ENCODE results near the gene INSR.
"Not testable (repeated sequence)": the region's sequence is repeated elsewhere in the genome, so short reads cannot be mapped to it uniquely, and the experiment has no call there.

INSR gene

DNA sequence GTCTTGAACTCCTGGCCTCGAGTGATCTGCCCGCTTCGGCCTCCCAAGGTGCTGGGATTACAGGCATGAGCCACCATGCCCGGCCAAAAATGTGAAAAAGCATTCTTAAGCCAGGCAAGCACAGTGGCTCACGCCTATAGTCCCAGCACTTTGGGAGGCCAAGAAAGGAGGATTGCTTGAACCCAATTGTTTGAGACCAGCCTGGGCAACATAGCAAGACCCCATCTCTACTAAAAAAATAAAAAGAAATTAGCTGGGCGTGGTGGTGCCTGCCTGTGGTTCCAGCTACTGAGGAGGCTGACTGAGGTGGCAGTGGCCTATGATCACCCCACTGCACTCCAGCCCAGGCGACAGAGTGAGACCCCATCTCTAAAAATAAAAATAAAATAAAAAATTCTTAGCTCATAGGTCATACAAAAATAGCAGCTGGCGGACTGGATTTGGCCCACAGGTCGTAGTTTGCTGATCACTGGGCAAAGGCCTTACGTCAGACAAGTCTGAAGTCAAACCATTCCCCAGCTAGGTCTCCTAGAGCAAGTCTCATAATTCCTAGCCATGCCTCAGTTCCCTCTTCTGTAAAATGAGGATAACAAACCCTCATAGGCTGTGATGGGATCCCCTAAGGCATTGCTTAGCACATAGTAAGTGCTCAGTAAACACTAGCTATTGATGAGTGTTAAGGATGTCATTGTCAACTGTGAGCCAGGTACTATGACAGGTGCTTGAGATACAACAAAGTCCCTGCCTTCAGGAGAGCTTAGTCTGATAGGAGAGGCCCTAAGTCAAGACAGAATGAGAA, 36.0 kb downstream of the INSR start:
- no peak for DNase-seq (ENCODE audit: low read depth)

- DNase-seq (ENCODE audit: low read depth) = no peak
Observed at GRCh38 chr19:7257148-7258040, 36.8 kb downstream of the INSR start.

GRCh38 chr19:7255631-7256030, 38.6 kb downstream of the INSR start:
- DNase-seq (ENCODE audit: low read depth) = no peak

GRCh38 chr19:7255119-7255518, 39.1 kb downstream of the INSR start:
- no peak for DNase-seq (ENCODE audit: low read depth)

- no peak for DNase-seq (ENCODE audit: low read depth)
Observed at GRCh38 chr19:7254590-7254989, 39.6 kb downstream of the INSR start.

GRCh38 chr19:7252364-7252763, 41.9 kb downstream of the INSR start:
- DNase-seq (ENCODE audit: low read depth) = no peak

DNA sequence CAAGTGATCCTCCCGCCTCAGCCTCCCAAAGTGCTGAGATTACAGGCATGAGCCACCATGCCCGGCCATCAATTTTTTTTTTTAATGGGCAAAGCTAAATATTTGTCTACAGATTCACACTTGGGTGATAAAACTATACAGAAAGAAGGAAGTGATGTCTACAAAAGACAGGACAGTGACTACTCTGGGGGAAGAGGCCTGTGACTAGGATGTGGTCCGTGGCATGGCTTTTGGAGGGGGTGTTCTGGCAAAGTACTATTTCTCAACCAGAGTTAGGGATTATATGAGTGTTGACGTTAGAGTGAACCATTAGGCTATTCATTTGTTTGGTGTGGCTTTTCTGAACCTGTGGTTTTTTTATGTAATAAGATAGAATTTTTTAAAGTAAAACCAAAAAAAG, 42.7 kb downstream of the INSR start:
- DNase-seq (ENCODE audit: low read depth) = no peak

- DNase-seq (ENCODE audit: low read depth) = no peak
Observed at GRCh38 chr19:7250951-7251350, 43.3 kb downstream of the INSR start.

DNA sequence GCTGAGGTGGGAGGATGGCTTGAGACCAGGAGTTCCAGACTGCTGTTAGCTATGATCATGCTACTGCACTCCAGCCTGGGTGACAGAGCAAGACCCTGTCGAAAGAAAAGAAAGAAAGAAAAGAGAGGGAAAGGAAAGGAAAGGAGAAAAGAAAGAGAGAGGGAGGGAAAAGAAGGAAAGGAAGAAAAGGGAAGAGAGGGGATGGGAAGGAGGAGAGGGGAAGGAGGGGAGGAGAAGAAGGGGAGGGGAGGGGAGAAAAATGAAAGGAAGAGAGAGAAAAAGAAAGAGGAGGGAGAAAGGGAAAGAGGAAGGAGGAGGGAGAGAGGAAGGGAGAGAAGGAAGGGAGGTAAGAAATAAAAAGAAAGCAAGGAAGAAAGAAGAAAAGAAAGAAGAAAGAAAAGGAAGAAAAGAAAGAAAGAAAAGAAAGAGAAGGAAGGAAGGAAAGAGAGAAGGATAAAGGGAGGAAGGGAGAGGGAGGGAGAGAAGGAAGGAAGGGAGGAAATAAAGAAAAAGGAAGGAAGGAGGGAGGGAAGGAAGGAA, 44.1 kb downstream of the INSR start:
- no peak for DNase-seq (ENCODE audit: low read depth)

DNA sequence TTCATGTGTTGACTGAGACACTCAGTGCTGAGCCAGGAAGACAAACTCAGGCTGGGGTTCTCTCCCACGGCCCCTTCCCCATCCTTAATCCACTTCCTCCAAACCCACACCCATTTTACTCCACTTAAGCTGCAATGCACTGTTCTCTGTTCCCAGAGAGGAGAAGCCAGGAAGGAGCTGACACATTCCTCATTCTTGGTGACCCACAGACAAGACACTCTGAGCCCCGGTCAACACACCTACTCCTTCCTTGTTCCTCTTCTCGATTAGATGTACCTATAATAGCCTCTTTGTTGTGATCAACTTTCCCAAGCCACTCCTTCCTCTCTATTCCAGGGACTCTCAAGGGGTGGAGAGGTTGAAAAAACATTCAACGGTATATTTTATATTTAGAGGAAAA, 47.1 kb downstream of the INSR start:
- DNase-seq (ENCODE audit: low read depth) = no peak

- DNase-seq (ENCODE audit: low read depth) = no peak
Observed at GRCh38 chr19:7246601-7247000, 47.6 kb downstream of the INSR start.

- DNase-seq (ENCODE audit: low read depth) = no peak
Observed at GRCh38 chr19:7242601-7243258, 51.5 kb downstream of the INSR start.

DNA sequence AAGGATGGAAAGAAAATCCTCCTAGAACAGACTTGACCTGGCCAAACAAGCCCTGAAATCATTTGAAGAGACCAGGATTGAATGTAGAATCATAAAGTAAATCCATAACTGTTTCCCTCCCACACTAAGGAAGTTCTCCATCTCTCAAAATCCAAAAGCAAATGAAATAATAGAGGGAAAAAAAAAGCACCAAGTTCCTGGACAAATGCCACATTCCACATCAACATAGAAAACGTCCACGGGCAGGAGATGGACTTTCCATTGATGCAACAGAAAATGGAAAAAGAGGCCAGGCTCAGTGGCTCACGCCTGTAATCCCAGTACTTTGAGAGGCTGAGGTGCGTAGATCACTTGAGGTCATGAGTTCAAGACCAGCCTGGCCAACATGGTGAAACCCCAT, 56.2 kb downstream of the INSR start:
- DNase-seq (ENCODE audit: low read depth) = no peak

GRCh38 chr19:7236153-7236552, 58.1 kb downstream of the INSR start:
- DNase-seq (ENCODE audit: low read depth) = no peak

DNA sequence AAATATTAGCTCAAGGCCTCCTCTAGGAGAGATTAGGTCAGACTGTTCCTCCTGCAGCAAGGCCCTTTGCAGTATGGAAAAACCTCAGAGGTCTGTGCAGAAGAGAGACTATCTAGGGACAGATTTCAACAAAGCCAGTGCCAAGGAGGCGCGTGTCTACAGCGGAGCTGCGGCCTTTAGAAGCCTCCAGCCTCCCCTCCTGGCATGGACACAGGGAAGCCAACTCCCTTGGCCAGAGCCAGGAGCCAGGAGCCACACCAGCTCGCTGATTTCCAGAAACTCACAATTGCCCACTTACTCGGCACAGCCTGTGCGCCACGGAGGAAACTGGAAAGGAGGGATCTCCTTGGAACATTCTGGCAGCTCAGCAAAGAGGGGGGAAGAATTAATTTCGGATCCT, 63.4 kb downstream of the INSR start:
- DNase-seq (ENCODE audit: low read depth) = no peak

DNA sequence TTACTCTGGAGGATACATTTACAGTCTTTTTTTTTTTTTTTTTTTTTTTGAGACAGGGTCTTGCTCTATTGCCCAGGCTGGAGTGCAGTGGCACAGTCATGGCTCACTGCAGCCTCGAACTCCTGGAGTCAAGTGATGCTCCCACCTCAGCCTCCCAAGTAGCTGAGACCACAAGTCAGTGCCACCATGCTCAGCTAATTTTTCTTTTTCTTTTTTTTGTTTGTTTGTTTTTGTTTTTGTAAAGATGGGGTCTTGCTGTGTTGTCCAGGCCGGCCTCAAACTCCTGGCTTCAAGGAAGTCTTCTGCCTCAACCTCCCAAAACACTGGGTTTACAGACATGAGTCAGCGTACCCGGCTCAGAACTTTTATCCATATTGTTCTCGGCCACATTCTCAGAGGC, 64.5 kb downstream of the INSR start:
- no peak for DNase-seq (ENCODE audit: low read depth)

GRCh38 chr19:7228935-7229541, 65.2 kb downstream of the INSR start:
- no peak for DNase-seq (ENCODE audit: low read depth)

DNA sequence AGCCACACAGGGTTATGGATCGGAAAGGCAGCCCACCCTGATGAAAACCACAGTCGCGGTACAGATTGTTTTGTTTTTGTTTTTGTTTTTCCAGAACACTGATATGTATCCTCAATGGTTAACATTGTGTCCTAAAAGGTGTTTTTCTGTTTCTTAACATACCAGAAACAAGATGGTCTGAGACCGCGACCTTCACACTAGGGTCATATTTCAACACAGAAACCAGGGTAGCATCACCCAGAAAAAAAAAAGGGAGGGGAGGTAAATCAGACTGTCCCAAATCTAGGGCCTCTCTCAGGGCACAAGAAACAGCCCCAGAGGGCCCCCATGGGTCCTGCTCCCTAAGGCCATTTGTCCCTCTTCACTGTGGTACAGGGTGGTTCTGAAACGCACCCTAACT, 66.5 kb downstream of the INSR start:
- DNase-seq (ENCODE audit: low read depth) = no peak

- DNase-seq (ENCODE audit: low read depth) = not testable (repeated sequence)
Observed at GRCh38 chr19:7227149-7227548, 67.1 kb downstream of the INSR start.

- DNase-seq (ENCODE audit: low read depth) = no peak
Observed at GRCh38 chr19:7226739-7227138, 67.5 kb downstream of the INSR start.

- DNase-seq (ENCODE audit: low read depth) = no peak
Observed at GRCh38 chr19:7225741-7226140, 68.5 kb downstream of the INSR start.

- DNase-seq (ENCODE audit: low read depth) = no peak
Observed at GRCh38 chr19:7224995-7225394, 69.2 kb downstream of the INSR start.

Measured in activated T-helper 9 cell treated with anti-CD3 and anti-CD28 coated beads, Interleukin-2, amount 50 U/mL, for 16 hours (primary cell).